Glutamatergic neuron (in vitro differentiated cells): ENCODE data around the gene RASAL2. TPM values are rescaled to one million over a fixed set of nuclear protein-coding genes. Genes with fewer than 3 reads are reported as not detected.

ENCODE experiments used
- DNase-seq: peaks from one replicate; pipeline ENCODE4 v3.0.0; 2022
- H3K27ac Mint-ChIP-seq: one replicate; pipeline ENCODE4 v1.8.0; 2020; ENCODE audit warnings: mild to moderate bottlenecking, mixed read lengths, inconsistent platforms; ENCODE audit not compliant: unreplicated experiment
- H3K27me3 Mint-ChIP-seq: one replicate; pipeline ENCODE4 v1.8.0; 2020; ENCODE audit warnings: mild to moderate bottlenecking, moderate library complexity, mixed read lengths, inconsistent platforms; ENCODE audit not compliant: unreplicated experiment
- H3K36me3 Mint-ChIP-seq: one replicate; pipeline ENCODE4 v1.8.0; 2020; ENCODE audit warnings: mild to moderate bottlenecking, mixed read lengths, inconsistent platforms; ENCODE audit not compliant: unreplicated experiment
- H3K4me1 Mint-ChIP-seq: one replicate; pipeline ENCODE4 v1.8.0; 2020; ENCODE audit warnings: mild to moderate bottlenecking, low read depth, mixed read lengths, inconsistent platforms; ENCODE audit not compliant: unreplicated experiment
- H3K4me3 Mint-ChIP-seq: one replicate; pipeline ENCODE4 v1.8.0; 2020; ENCODE audit warnings: mild to moderate bottlenecking, mixed read lengths, inconsistent platforms; ENCODE audit not compliant: unreplicated experiment
- H3K9me3 Mint-ChIP-seq: one replicate; pipeline ENCODE4 v1.8.0; 2020; ENCODE audit warnings: mild to moderate bottlenecking, moderate library complexity, mixed read lengths, inconsistent platforms; ENCODE audit not compliant: unreplicated experiment
- CTCF ChIP-seq: fragments of 200-600 bp; sonication (generic); IDR thresholded peaks from one replicate; pipeline ENCODE4 v1.5.0; 2021; ENCODE audit not compliant: partially characterized antibody, unreplicated experiment
- total RNA-seq: library from RNA; stranded (reverse); fragmentation: NEBNext Ultra II Directional; extraction: Animal tissue kit (Norgen Biotek cat#: 25700); gene quantifications from one replicate; pipeline ENCODE4 v1.2.1, GENCODE V29; 2021; ENCODE audit not compliant: unreplicated experiment

RASAL2 gene
- total RNA-seq, 1 donor from 2014 or later = 12.4 TPM

- H3K4me3 Mint-ChIP-seq = no peak overlapping the region
- no peak overlapping the region for H3K27ac Mint-ChIP-seq
- H3K27me3 Mint-ChIP-seq = peaks cover 2% of the 10 kb centered on the region
- H3K9me3 Mint-ChIP-seq = no peaks in the 10 kb centered on the region
- no peak for TF ChIP-seq CTCF
- DNase-seq = no peak
- peaks cover 9% of the 10 kb centered on the region for H3K36me3 Mint-ChIP-seq
- H3K4me1 Mint-ChIP-seq = no peaks in the 10 kb centered on the region
These were observed 259.0 kb downstream of the RASAL2 start for GRCh38 chr1:178352790-178353416.

- TF ChIP-seq CTCF = no peak
- DNase-seq = no peak
- Mint-ChIP-seq H3K9me3 (no peaks in the 10 kb centered on the region), H3K36me3 (peaks cover 9% of the 10 kb centered on the region), H3K27ac (no peak overlapping the region), H3K4me1 (no peaks in the 10 kb centered on the region), H3K4me3 (no peak overlapping the region), H3K27me3 (no peaks in the 10 kb centered on the region)
These were observed 259.6 kb downstream of the RASAL2 start for GRCh38 chr1:178353524-178353923.

GRCh38 chr1:178354816-178355215, 260.9 kb downstream of the RASAL2 start:
- Mint-ChIP-seq H3K27me3 (no peaks in the 10 kb centered on the region), H3K4me1 (no peaks in the 10 kb centered on the region), H3K36me3 (peaks cover 9% of the 10 kb centered on the region), H3K27ac (no peak overlapping the region), H3K9me3 (no peaks in the 10 kb centered on the region), H3K4me3 (no peak overlapping the region)
- DNase-seq = no peak
- no peak for TF ChIP-seq CTCF

- H3K4me1 Mint-ChIP-seq = no peaks in the 10 kb centered on the region
- no peak for DNase-seq
- no peaks in the 10 kb centered on the region for H3K27me3 Mint-ChIP-seq
- H3K9me3 Mint-ChIP-seq = no peaks in the 10 kb centered on the region
- H3K27ac Mint-ChIP-seq = no peak overlapping the region
- no peak overlapping the region for H3K4me3 Mint-ChIP-seq
- no peak for TF ChIP-seq CTCF
- H3K36me3 Mint-ChIP-seq = peaks cover 9% of the 10 kb centered on the region
These were observed 262.4 kb downstream of the RASAL2 start for GRCh38 chr1:178356299-178356698.

- no peak for TF ChIP-seq CTCF
- no peaks in the 10 kb centered on the region for H3K9me3 Mint-ChIP-seq
- no peaks in the 10 kb centered on the region for H3K4me1 Mint-ChIP-seq
- H3K27ac Mint-ChIP-seq = no peak overlapping the region
- peaks cover 2% of the 10 kb centered on the region for H3K36me3 Mint-ChIP-seq
- DNase-seq = no peak
- no peaks in the 10 kb centered on the region for H3K27me3 Mint-ChIP-seq
- no peak overlapping the region for H3K4me3 Mint-ChIP-seq
These were observed 264.6 kb downstream of the RASAL2 start for GRCh38 chr1:178358456-178358855.
